Measurements from ENCODE around the gene SMCO3. TPM values are rescaled to one million over a fixed set of nuclear protein-coding genes. Genes with fewer than 3 reads are reported as not detected.

SMCO3 gene
- total and polyA plus RNA-seq, 2 of the 13 experiments (the other 11 are each of a cell fraction or from before 2014, with no cell fraction given): 0.29 to 0.42 TPM

GRCh38 chr12:14770496-14771461 lies 43.2 kb downstream of the SMCO3 start (continued):
- TF ChIP-seq KLF16 (CRISPR knock-in tag; IDR thresholded peaks at IDR 0.05): peak in 1 of 2 experiments; percentile 94; a peak in 2 of 4 replicates
- TF ChIP-seq NBN (conservative IDR thresholded peaks at IDR 0.05): no peak
- TF ChIP-seq TOPORS (CRISPR knock-in tag; IDR thresholded peaks at IDR 0.05): no peak
- no peak for TF ChIP-seq PLSCR1 (CRISPR knock-in tag; IDR thresholded peaks at IDR 0.05; ENCODE audit: borderline replicate concordance)
- TF ChIP-seq MYC (CRISPR knock-in tag; IDR thresholded peaks at IDR 0.05; ENCODE audit: borderline replicate concordance): no peak; the same call in 1 of the 2 replicates
- TF ChIP-seq HNF1A (IDR thresholded peaks at IDR 0.05; ENCODE audit: low read depth): 0 out of 2 replicates have a peak, but pooled peaks have one; percentile 32
- TF ChIP-seq HNF1A (CRISPR knock-in tag; IDR thresholded peaks at IDR 0.05; ENCODE audit: borderline replicate concordance): 0 out of 2 replicates have a peak, but pooled peaks have one; percentile 21
- peak; percentile 64; the same call in 1 of the 2 replicates for TF ChIP-seq ZBTB25 (CRISPR knock-in tag; IDR thresholded peaks at IDR 0.05)
- TF ChIP-seq MLXIP (CRISPR knock-in tag; IDR thresholded peaks at IDR 0.05; ENCODE audit: borderline replicate concordance): no peak
- TF ChIP-seq ZFP1 (CRISPR knock-in tag; IDR thresholded peaks at IDR 0.05): no peak
- no peak; the same call in 1 of the 2 replicates for TF ChIP-seq ZNF747 (CRISPR knock-in tag; IDR thresholded peaks at IDR 0.05; ENCODE audit: borderline replicate concordance)
- TF ChIP-seq PCBP2 (optimal IDR thresholded peaks at IDR 0.05; ENCODE audit: low read depth, low read length, poor library complexity, severe bottlenecking): no peak
- no peak for TF ChIP-seq ZSCAN12 (CRISPR knock-in tag; IDR thresholded peaks at IDR 0.05)
- peak; percentile 67; the same call in 1 of the 2 replicates for TF ChIP-seq ZNF709 (CRISPR knock-in tag; IDR thresholded peaks at IDR 0.05)
- TF ChIP-seq MAF1 (CRISPR knock-in tag; IDR thresholded peaks at IDR 0.05; ENCODE audit: borderline replicate concordance): 0 out of 2 replicates have a peak, but pooled peaks have one; percentile 46
- no peak for TF ChIP-seq NFRKB (IDR thresholded peaks at IDR 0.05)
- TF ChIP-seq ZNF589 (CRISPR knock-in tag; conservative IDR thresholded peaks at IDR 0.05): no peak
